DMS 273 treated with DMSO at 0.1 percent for 48 hours (cell line): ENCODE measurements around the gene MPO.

ENCODE experiments used
- DNase-seq: peaks from one replicate; lab custom pipeline; 2025; lab: John Stamatoyannopoulos, UW

Gene MPO

DNA sequence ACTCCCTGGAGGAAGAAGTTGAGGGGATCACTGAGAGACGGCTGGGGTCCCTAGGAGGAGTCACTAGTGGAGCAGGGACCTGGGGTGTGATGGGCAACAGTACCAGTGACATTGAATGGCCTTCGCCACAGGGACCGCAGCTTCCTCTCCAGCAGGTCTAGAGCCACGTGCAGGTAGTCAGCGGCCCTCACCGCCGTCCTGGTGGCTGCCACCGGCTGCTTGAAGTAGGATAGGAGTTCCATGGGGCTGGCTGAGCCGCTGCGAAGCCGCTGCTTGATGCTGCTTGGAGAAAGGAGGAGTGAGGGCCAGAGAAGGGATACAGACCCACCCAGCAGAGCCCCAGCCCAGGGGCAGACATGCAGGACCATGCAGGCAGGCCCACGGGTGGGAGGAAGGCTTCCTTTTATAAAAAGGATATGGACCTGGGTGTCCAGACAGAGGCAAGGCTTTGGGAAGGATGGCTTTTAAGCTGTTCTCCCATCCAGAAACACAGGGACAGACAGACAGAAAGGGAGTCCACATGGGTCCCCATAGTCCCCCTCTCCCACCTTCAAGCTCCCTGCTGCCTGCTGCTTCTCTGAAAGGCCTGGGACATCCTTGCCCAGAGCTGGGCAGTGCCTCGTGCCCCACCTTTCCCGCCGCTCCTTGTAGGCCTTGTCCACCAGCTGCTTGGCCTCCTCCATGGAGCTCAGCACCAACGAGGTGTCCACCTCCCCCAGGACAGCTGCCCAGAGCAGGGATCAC is 827 bp downstream of the MPO start:
- no peak for DNase-seq

DNA sequence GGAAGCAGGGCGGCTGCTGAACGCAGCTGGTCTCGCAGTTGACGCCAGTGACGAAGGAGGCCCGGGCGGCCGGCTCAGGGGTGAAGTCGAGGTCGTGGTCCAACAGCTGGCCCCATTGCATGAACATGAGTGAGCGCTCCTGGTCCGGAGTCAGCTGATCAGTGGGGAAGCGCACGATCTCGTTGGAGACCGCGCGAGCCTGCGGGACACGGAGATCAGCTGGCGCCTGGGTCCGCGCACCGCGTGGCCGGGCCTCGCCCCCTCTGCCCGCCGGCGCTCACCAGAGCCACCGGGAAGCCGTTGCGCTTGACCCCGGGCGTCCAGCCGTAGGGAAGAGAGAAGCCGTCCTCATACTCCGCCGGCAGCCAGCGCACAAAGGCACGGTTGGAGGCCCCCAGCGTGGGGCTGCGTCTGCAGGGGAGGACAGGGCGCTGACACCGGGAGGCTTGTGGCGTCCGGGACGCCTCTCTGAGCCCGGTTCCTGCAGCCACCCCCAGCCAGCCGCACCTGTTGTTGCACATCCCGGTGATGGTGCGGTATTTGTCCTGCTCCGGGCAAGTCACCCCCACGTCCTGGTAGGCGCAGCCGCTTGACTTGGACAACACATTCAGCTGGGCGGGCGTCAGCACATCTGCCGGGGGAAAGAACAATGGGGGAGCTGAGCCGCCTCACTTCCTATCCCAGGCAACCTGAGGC is 1.6 kb downstream of the MPO start:
- DNase-seq, result no peak

GRCh38 chr17:58278661-58279015 is 2.1 kb downstream of the MPO start:
- no peak for DNase-seq

DNA sequence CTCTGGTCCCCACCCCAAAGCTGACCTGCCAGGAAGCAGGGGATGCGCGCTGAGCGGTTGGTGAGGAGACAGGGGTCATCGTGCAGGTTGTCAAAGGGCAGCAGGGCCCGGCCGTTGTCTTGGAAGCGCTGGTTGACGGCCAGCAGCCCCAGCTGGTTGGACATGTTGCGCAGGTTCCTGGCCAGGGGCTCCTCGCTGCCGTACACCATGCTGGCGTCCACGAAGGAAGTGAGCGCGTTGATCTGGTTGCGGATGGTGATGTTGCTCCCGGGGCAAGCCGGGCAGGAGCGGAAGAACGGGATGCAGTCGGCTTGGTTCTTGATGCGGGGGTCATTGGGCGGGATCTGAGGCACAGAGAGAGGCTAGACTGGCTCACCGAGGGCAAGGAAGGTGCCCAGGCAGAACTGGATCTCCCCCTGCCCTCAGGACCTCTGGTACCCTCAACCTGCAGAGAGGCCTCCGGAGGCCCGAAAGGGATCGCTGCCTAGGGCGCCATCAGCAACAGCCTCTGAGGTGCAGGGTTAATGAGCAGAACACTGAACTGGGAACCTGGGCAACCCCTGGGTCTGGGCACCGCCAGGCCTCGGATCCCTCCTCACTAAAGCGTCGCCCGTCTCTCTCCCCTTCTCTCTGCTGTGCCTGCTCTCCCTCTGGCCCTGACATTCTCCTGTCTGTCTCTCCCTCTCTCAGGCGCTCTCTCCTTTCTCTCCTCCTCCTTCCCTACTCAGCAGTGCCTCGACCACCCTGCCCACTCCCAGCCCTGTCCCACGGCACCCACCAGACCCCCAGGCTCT is 2.7 kb downstream of the MPO start:
- no peak for DNase-seq

- no peak for DNase-seq
These were observed 3.5 kb downstream of the MPO start for GRCh38 chr17:58277107-58277801.

DNA sequence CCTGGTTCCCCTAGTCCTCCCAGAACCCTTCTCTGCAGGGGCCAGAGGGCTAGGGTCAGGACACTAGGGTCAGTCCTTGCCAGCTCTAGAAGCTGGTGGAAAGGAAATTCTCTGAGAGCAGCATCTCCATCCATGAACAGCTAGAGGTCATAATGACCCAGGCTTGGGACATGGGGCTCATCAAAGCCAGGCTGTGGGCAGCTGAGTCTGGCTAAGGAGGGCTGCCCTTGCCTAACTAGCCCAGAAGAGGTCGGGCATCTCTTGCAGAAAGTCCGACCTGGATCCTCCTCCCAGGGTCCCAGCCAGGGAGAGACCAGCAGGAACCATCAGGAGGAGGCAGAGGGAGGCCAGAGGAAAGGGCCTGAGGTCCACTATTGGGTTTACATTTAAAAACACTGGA is 4.3 kb downstream of the MPO start:
- no peak for DNase-seq

- DNase-seq, result no peak
These were observed 5.3 kb downstream of the MPO start for GRCh38 chr17:58275417-58275816.

DNA sequence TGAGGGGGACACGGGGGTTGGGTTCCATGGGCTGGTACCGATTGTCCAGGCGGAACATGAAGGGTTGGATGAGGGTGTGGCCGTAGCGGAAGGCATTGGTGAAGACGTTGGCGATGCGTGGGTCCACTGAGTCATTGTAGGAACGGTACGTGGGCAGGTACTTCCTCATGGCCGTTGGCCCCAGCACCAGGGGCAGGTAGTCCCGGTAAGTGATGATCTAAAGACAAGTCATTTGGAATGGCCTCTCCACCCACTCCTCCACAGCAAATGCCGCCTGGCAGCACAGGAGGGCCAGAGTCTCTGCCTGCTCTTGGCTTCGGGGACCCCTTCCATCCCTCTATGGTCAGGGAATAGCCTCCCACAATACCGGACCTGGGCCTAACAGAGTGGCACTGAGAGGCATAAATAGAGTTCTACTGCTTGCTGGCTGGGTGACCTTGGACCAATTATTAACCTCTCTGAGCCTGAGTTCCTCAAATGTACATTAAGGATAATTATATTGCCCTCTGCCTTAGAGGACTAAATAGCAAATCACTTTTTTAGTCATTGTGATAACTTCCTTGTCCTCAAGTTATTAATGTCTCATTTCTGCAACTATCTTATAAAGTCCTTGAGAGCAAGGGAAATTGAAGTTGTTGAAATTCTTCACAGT is 7.2 kb downstream of the MPO start:
- DNase-seq, result no peak

DNA sequence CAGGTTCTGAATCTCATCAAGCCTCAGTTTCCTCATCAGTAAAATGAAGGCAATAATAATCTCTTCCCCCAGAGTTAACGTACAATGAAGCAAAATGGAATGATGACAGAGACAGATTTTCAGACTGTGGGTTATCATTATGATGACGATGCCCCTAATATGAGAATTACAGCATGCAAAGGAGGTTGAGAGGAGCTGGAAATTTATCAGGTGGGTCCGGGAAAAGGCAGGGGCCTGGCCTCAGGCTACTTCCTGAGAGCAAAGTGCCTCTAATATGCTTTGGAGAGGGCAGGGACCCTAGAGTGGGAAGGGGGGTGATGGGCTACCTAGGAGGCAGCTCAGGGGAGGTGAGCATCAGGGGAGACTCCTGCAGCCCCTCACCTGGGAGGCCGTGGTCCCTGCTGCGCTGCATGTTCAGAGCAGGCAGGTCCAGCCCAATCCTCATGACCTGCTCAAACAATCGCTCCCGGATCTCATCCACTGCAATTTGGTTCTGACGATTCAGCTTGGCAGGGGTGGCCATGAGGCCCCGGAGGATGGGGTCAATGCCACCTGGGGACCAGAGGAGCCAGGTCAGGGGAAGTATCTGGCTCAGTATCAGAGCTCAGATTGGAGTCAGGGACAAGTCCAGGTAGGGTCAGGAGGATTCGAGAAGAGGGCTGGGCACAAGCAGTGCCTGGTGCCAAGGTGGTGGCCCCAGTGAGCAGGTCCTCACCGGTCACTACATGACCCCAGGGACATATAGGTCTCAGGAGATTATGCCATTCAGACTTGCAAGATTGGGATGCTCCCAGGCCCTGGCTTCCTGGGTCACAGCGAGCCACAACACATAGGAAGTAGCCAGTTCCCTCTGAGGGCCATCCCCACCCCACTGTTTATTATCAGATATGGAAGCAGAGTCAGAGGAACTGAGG is 8.1 kb downstream of the MPO start:
- no peak for DNase-seq

GRCh38 chr17:58271216-58271931 is 9.4 kb downstream of the MPO start:
- DNase-seq, result no peak

- DNase-seq, result no peak
These were observed 10.1 kb downstream of the MPO start for GRCh38 chr17:58270476-58271215.

DNA sequence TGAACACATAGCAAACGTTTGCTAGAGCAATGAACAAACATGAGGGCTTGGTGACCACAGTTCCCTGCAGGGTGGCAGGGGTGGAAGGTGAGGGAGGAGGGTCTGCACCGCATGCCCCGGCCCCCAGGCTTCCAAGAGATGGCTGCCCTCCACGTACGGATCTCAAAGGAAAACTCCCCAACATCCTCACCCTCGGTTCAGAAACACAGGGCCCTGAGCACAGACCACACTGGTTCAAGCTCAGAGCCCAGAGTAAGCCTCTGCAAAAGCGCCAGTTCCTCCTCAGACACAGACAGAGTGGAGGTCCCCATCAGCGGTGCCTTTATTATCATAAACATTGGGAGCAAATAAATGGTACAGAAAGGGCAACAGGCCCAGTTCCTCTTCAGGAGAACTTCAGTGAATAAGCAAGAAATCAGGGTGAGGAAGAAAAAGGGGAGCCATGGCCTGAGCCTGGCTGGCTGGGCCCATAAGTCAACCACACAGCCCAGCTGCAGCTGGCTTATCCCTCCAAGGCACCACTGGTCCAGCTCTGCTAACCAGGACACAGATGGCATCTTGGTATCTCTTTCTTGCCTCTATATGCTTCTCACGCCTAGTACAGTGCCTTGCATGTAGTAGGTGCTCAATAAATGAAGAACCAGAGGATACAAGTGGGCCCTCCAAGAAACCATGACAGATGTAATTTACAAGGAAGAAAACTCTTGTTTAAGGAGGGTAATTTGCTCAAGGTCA is 11.0 kb downstream of the MPO start:
- DNase-seq, result no peak

DNA sequence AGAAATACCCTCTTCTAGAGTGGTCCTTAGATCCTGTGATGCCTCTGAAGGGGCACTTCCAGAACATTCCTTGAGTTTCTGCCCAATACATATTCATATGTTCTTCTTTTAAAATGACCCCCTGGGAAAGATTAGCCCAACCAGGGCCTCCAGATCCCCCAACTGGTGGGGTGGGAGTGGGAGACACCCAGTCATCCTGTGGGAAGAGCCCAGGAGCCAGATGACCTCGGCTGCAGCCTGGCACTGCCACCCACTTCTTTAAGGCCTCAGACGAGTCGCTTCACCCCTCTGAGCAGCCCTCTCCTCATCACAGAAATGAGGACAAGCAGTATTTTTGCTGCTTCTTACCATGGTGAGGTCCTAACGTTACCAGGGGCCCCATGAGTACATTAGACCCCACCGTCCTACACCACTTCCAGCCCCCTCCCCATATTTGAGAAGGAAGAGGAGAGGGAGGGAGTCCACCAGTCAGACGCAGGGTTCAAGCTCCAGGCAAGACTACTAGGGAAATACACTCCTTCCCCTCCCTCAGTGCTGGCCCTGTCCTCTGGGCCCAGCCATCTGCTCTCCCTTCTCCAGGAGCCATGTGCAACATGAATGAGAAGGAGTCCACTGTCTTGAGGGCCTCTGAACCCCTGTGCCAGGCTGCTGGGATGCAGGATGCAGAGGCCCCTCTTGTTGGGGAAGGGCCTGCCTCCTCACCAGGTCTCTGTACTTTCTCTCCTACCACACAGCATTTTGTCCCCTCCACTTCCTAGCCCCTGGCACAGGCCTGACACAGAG is 11.8 kb downstream of the MPO start:
- DNase-seq, result no peak

GRCh38 chr17:58268326-58268725 is 12.4 kb downstream of the MPO start:
- no peak for DNase-seq

DNA sequence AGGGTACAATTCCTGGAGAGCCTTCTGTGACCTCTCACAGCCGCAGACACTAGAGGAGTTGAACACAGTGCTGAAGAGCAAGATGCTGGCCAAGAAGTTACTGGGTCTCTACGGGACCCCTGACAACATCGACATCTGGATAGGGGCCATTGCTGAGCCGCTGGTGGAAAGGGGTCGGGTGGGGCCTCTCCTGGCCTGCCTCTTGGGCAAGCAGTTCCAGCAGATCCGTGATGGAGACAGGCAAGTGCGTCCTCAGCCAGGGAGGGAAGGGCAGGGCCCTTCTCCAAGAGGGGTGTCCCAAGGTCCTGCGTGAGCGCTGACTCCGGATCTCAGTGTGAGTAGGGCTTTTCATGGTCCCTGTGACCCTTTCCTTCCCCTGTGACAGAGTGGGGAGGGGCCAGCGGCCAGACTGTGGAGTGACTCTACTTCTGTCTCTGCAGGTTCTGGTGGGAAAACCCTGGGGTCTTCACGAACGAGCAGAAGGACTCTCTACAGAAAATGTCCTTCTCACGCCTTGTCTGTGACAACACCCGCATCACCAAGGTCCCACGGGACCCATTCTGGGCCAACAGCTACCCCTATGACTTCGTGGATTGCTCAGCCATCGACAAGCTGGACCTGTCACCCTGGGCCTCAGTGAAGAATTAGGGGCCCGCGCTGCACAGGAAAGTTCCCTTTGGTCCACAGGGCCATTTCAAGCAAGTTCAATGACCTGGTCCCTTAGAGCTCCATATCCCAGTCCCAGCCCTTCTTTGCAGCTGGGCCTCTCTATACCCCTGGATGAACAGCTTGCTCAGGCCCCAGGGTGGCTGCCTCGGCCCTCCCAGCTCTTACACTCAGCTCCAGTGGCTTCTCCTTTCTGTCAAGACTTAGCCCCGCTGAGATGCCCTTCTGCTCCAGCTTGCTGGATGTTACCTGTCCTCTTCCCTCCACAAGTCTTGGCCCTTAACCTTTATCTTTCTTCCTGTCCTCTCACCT is 13.1 kb downstream of the MPO start:
- DNase-seq, result no peak
